Gastrocnemius medialis (tissue), 4 donors: ENCODE measurements around the gene TNRC6A. TPM values are rescaled to one million over a fixed set of nuclear protein-coding genes. Genes with fewer than 3 reads are reported as not detected.
A peak's percentile ranks its signal among the peaks of the same experiment; 100 is the strongest.

Experiments
- ATAC-seq, 2 donors: fragments of 150-250 bp; one replicate each; pipeline ENCODE4 v1.9.1; 2016
- DNase-seq, 2 donors: peaks; one replicate each; pipeline ENCODE4 v3.0.0-alpha.2; 2019
- H3K27ac ChIP-seq, 4 donors: fragments of 200-600 bp; sonication (generic); 1 replicate in 1 of 4; 2 replicates in 3 of 4; pipeline ENCODE4 v1.5.1; 2016 to 2018; ENCODE audit warnings: mild to moderate bottlenecking in 2 of 4, moderate library complexity in 1 of 4
- H3K27me3 ChIP-seq, 3 donors: fragments of 200-600 bp; sonication (generic) in 2 of 3; 1 replicate in 1 of 3; 2 replicates in 2 of 3; pipeline versions ENCODE4 v1.5.1 to v1.6.0; 2016 to 2019; ENCODE audit warnings: mild to moderate bottlenecking in 1 of 3, moderate library complexity in 1 of 3
- H3K36me3 ChIP-seq, 2 donors: fragments of 200-600 bp; sonication (generic) in 1 of 2; one replicate each; pipeline ENCODE4 v1.5.1; 2017 to 2018
- H3K4me1 ChIP-seq, 2 donors: fragments of 200-600 bp; sonication (generic) in 1 of 2; one replicate each; pipeline ENCODE4 v1.5.1; 2016 to 2017; ENCODE audit warnings: mild to moderate bottlenecking in 2 of 2
- H3K4me3 ChIP-seq, 4 donors: fragments of 200-600 bp; sonication (generic) in 3 of 4; 1 replicate in 1 of 4; 2 replicates in 3 of 4; pipeline ENCODE4 v1.5.1; 2016 to 2019; ENCODE audit warnings: mild to moderate bottlenecking in 2 of 4
- H3K9me3 ChIP-seq, 3 donors: fragments of 200-600 bp; sonication (generic) in 2 of 3; 1 replicate in 1 of 3; 2 replicates in 2 of 3; pipeline ENCODE4 v1.5.1; 2016 to 2019
- POLR2A ChIP-seq, 2 donors: fragments of 450-650 bp; IDR thresholded peaks; one replicate each; pipeline ENCODE4 v1.6.1; 2017; ENCODE audit warnings: antibody characterized with exemption in 2 of 2, mild to moderate bottlenecking in 2 of 2, moderate library complexity in 2 of 2
- in situ Hi-C, 4 donors: fragments of 200-750 bp; cut with MboI; loops; one replicate each; pipeline versions ENCODE4 v1.15.0 to v1.8.0; 2017; ENCODE audit warnings: low sequenced_read_pairs in 4 of 4
- intact Hi-C: fragments of 100-400 bp; cut with DNase I; formaldehyde crosslinking; loops from one replicate; pipeline ENCODE4 v1.15.1; 2023; ENCODE audit warnings: low total_unique reads
- total RNA-seq, 4 donors: library from RNA; depleted of rRNA; stranded (reverse); fragments of >200 nt; gene quantifications; one replicate each; pipeline versions ENCODE4 v1.1.0 to v1.2.3, GENCODE V29; 2016
- TF ChIP-seq, protein P1 (sequence below), 5 experiments: fragments of 450-650 bp in 3 of 5; fragments of 200-600 bp in 2 of 5; sonication (generic) in 2 of 5; IDR thresholded peaks in 4 of 5; conservative IDR thresholded peaks in 1 of 5; 1 replicate in 4 of 5; 2 replicates in 1 of 5; pipeline ENCODE4 v1.5.1; 2016 to 2019; ENCODE audit warnings: antibody characterized with exemption in 5 of 5, mild to moderate bottlenecking in 3 of 5, moderate library complexity in 3 of 5

The TNRC6A gene
- total RNA-seq: 10 to 100 TPM; 16.9 to 26.0 (median 23.1) TPM

DNA sequence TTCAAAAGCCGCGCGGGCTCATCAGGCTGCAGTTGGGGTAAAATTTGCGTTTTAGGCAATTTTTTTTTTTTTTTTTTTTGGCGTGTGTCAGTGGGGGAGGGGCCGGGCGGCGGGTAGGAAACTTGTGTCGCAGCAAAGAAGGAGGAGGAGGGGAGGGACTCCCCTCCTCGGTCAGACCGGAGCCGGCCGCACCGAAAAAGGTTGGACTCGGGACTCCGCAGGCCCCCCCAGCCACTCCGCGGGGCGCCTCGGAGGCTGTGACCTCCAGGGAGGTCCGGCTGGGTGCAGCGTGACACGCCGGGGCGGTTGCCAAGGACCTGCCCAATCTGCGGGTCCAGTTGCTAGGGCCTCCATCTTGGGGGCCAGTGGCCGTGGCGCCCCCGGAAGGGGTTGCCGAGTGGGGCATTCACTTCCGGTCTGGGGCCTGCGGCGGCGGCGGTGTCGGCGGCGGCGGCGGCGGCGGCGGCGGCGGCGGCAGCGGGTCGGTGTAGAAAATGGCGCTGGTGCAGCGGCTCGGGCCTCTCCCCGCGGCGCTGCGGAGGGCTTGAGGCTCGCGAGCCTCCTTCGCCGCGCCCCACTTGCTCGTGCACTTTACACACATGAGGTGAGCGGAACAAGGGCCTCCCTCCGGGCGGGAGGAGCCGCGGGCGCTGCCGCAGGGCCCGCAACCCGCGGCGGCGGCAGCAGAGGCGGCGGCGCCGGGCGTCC lies at the start of gene TNRC6A:
TNRC6A (plus strand) TSS at position 409 of the 708 bp plus-strand sequence; CDS start at position 600, 191 bp downstream.
- peak; percentile 81 to 87 for TF ChIP-seq POLR2A (IDR thresholded peaks at IDR 0.05)
- TF ChIP-seq, protein P1, sequence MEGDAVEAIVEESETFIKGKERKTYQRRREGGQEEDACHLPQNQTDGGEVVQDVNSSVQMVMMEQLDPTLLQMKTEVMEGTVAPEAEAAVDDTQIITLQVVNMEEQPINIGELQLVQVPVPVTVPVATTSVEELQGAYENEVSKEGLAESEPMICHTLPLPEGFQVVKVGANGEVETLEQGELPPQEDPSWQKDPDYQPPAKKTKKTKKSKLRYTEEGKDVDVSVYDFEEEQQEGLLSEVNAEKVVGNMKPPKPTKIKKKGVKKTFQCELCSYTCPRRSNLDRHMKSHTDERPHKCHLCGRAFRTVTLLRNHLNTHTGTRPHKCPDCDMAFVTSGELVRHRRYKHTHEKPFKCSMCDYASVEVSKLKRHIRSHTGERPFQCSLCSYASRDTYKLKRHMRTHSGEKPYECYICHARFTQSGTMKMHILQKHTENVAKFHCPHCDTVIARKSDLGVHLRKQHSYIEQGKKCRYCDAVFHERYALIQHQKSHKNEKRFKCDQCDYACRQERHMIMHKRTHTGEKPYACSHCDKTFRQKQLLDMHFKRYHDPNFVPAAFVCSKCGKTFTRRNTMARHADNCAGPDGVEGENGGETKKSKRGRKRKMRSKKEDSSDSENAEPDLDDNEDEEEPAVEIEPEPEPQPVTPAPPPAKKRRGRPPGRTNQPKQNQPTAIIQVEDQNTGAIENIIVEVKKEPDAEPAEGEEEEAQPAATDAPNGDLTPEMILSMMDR (IDR thresholded peaks at IDR 0.05 in 4 of 5, conservative IDR thresholded peaks at IDR 0.05 in 1 of 5): no peak
- H3K9me3 ChIP-seq: no peaks in the 10 kb centered on the region
- H3K4me3 ChIP-seq: peak within 1 kb of the TSS; percentile 57 to 92 (median 77)
- peak within 1 kb of the TSS; percentile 81 to 94 (median 89) for H3K27ac ChIP-seq
- intact Hi-C loops: loop anchor here (2.0 kb wide), 2 partner anchors 47 to 381 kb away; partner anchors contain the start of gene LCMT1
- in situ Hi-C loops: no loop called here
- ATAC-seq: peak; percentile 91 to 92
- H3K27me3 ChIP-seq: no peaks in the 10 kb centered on the region
- peaks cover 40 to 42% of the 10 kb centered on the region in 2 donors for H3K4me1 ChIP-seq
- H3K36me3 ChIP-seq: peaks cover 0 to 11% of the 10 kb centered on the region in 2 donors
- DNase-seq: peak; percentile 85 to 92

DNA sequence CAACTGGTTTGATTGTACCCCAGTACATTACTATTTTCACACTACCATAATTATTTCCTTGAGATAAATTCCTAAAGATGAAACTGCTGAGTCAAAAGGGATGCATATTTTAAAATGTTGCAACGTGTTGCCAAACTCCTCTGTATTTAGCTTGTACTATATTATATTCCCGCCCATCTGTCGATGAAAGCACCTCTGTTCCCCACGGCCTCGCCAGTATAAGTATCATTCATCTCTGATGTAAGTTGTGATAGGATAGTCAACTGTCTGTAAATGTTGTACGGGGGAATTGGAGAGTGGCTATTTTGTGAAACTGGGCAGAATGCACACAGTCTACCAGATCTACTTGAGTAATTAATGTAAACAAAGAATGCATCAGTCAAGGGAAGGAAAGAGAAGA lies 47.7 kb upstream of the TNRC6A start:
- no peak for DNase-seq
- in situ Hi-C loops: loop anchor here in 1 of 4 donors (10.0 kb wide), 1 partner anchor 97 kb away; no protein-coding TSS in a partner anchor

DNA sequence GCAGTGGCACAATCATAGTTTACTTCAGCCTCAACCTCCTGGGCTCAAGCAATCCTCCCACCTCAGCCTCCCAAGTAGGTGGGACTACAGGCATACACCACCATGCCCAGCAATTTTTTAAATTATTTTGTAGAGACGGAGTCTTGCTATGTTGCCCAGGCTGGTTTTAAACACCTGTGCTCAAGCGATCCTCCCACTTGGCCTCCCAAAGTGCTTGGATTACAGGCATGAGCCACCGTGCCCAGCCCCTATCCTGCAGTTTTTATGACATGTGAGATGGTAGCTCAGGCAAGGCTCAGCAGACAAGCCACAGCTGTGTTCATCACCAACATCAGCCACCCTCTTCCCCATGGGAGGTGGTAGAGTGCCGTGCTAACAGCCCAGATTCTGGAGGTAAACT lies 46.2 kb upstream of the TNRC6A start:
- DNase-seq: no peak
- Histone ChIP-seq H3K27ac (no peak overlapping the region), H3K4me1 (no peaks in the 10 kb centered on the region), H3K4me3 (no peak overlapping the region), H3K27me3 (no peaks in the 10 kb centered on the region), H3K36me3 (no peaks in the 10 kb centered on the region), H3K9me3 (no peaks in the 10 kb centered on the region)
- intact Hi-C loops: no loop called here
- no peak for TF ChIP-seq POLR2A (IDR thresholded peaks at IDR 0.05)
- TF ChIP-seq, protein P1 (IDR thresholded peaks at IDR 0.05 in 4 of 5, conservative IDR thresholded peaks at IDR 0.05 in 1 of 5): no peak
- ATAC-seq: no peak
- in situ Hi-C loops: loop anchor here in 1 of 4 donors (10.0 kb wide), 1 partner anchor 98 kb away; no protein-coding TSS in a partner anchor

More for the DNA sequence above, 47.7 kb upstream of the TNRC6A start:
- Histone ChIP-seq H3K36me3 (no peaks in the 10 kb centered on the region), H3K27ac (no peak overlapping the region), H3K27me3 (no peaks in the 10 kb centered on the region), H3K4me1 (no peaks in the 10 kb centered on the region), H3K4me3 (no peak overlapping the region), H3K9me3 (no peaks in the 10 kb centered on the region)
- intact Hi-C loops: no loop called here
- TF ChIP-seq, protein P1 (IDR thresholded peaks at IDR 0.05 in 4 of 5, conservative IDR thresholded peaks at IDR 0.05 in 1 of 5): no peak
- TF ChIP-seq POLR2A (IDR thresholded peaks at IDR 0.05): no peak
- no peak for ATAC-seq

DNA sequence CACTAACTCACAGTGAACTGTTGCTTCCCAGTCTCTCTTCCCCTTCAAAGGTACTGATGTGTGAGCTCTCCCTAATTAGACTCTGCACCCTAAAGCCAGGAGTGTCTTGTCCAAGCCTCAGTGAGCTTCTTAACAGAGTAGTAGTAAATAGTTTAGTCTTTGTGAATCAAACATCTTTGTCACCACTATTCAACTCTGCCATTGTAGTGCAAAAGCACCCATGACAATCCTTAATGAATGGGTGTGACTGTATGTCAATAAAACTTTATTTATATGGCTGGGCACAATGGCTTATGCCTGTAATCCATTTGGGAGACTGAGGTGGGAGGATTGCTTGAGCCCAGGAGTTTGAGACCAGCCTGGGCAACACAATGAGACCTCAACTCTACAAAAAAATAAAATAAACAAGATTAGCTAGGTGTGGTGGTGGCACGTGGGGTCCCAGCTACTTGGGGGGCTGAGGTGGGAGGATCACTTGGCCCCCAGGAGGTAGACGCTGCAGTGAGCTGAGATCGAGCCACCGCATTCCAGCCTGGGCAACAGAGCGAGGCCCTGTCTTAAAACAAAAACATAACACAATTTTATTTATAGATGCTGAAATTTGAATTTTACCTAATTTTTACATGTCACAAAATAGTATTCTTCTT lies 45.5 kb upstream of the TNRC6A start:
- DNase-seq: no peak
- H3K4me3 ChIP-seq: no peak overlapping the region
- TF ChIP-seq, protein P1 (IDR thresholded peaks at IDR 0.05 in 4 of 5, conservative IDR thresholded peaks at IDR 0.05 in 1 of 5): no peak
- no peak for TF ChIP-seq POLR2A (IDR thresholded peaks at IDR 0.05)
- in situ Hi-C loops (loop anchor here in 1 of 4 donors (10.0 kb wide), 1 partner anchor 99 kb away; no protein-coding TSS in a partner anchor), intact Hi-C loops (no loop called here)
- no peaks in the 10 kb centered on the region for H3K9me3 ChIP-seq
- H3K36me3 ChIP-seq: no peaks in the 10 kb centered on the region
- no peak for ATAC-seq
- H3K27me3 ChIP-seq: no peaks in the 10 kb centered on the region
- H3K27ac ChIP-seq: no peak overlapping the region
- no peaks in the 10 kb centered on the region for H3K4me1 ChIP-seq
